Left ventricle myocardium inferior (tissue), 1 donor: Measurements from ENCODE around the gene TCN1. TPM values are rescaled to one million over a fixed set of nuclear protein-coding genes. Genes with fewer than 3 reads are reported as not detected.

ENCODE experiments used
- DNase-seq: peaks from one replicate; pipeline ENCODE4 v3.0.0-alpha.2; 2020
- H3K27ac ChIP-seq: fragments of 200-600 bp; replicated peaks from 2 replicates; pipeline ENCODE4 v1.8.0; 2021
- H3K27me3 ChIP-seq: fragments of 200-600 bp; 2 replicates; pipeline ENCODE4 v1.8.0; 2021; ENCODE audit warnings: low read depth
- H3K36me3 ChIP-seq: fragments of 200-600 bp; 2 replicates; pipeline ENCODE4 v1.8.0; 2021
- H3K4me1 ChIP-seq: fragments of 200-600 bp; 2 replicates; pipeline ENCODE4 v1.8.0; 2021
- H3K4me3 ChIP-seq: fragments of 200-600 bp; 2 replicates; pipeline ENCODE4 v1.8.0; 2021; ENCODE audit warnings: mild to moderate bottlenecking, moderate library complexity
- H3K9me3 ChIP-seq: fragments of 200-600 bp; replicated peaks from 2 replicates; pipeline ENCODE4 v1.8.0; 2021
- intact Hi-C: fragments of 100-400 bp; cut with micrococcal nuclease; formaldehyde crosslinking; loops from one replicate; pipeline ENCODE4 v1.11.0; 2022
- total RNA-seq: library from RNA; stranded (reverse); fragmentation: NEBNext Ultra II Directional; extraction: Animal tissue kit (Norgen Biotek cat#: 25700); gene quantifications from one replicate; pipeline ENCODE4 v1.2.1, GENCODE V29; 2021
- TF ChIP-seq, protein P1 (sequence below): fragments of 200-600 bp; IDR thresholded peaks from 2 replicates; pipeline ENCODE4 v1.8.0; 2021; ENCODE audit warnings: antibody characterized with exemption, mild to moderate bottlenecking, borderline replicate concordance
- donor health status: DM: no; HTN: yes; CAD: no; lungs with severe emphysema.

The TCN1 gene
- total RNA-seq, 1 donor from 2014 or later = not detected

DNA sequence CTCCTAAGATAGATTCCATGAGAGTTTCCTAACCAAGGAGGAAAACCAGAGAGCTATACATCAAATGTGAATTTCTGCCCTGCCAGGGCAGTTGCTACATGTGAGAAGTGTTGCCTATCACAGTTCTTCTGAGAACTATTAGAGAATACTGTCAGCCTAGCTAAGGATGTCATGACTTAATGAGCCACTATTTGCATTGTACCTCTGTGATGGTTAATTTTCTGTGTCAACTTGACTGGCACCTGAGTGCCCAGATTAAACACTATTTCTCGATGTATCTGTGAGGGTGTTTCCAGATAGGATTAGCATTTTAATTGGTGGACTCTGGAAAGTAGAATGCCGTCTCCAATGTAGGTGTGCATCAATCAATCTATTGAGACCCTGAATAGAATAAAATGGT lies 1.7 kb upstream of the TCN1 start:
- H3K9me3 ChIP-seq = peaks cover 8% of the 10 kb centered on the region
- no peaks in the 10 kb centered on the region for H3K27me3 ChIP-seq

DNA sequence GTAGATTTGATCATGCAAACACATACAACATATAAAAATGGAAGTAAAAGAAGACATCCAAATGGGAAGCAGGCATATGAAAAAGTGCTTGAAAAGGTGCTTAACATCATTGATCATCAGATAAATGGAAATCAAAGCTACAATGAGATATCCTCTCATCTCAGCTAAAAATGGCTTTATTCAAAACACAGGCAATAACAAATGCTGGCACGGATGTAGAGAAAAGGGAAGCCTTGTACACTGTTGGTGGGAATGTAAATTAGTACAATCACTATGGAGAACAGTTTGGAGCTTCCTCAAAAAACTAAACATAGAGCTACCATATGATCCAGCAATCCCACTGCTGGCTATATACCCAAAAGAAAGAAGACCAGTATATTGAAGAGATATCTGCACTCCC lies 549 bp upstream of the TCN1 start:
- intact Hi-C loops = no loop called here
- Histone ChIP-seq H3K4me1 (no peaks in the 10 kb centered on the region), H3K27ac (no peak overlapping the region), H3K4me3 (no peak overlapping the region), H3K9me3 (peaks cover 8% of the 10 kb centered on the region), H3K36me3 (no peaks in the 10 kb centered on the region), H3K27me3 (no peaks in the 10 kb centered on the region)
- DNase-seq = no peak
- TF ChIP-seq, protein P1, sequence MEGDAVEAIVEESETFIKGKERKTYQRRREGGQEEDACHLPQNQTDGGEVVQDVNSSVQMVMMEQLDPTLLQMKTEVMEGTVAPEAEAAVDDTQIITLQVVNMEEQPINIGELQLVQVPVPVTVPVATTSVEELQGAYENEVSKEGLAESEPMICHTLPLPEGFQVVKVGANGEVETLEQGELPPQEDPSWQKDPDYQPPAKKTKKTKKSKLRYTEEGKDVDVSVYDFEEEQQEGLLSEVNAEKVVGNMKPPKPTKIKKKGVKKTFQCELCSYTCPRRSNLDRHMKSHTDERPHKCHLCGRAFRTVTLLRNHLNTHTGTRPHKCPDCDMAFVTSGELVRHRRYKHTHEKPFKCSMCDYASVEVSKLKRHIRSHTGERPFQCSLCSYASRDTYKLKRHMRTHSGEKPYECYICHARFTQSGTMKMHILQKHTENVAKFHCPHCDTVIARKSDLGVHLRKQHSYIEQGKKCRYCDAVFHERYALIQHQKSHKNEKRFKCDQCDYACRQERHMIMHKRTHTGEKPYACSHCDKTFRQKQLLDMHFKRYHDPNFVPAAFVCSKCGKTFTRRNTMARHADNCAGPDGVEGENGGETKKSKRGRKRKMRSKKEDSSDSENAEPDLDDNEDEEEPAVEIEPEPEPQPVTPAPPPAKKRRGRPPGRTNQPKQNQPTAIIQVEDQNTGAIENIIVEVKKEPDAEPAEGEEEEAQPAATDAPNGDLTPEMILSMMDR = no peak

More for the DNA sequence above, 1.7 kb upstream of the TCN1 start:
- no peak overlapping the region for H3K27ac ChIP-seq
- TF ChIP-seq, protein P1 = no peak
- intact Hi-C loops = no loop called here
- no peaks in the 10 kb centered on the region for H3K36me3 ChIP-seq
- no peak for DNase-seq
- no peak overlapping the region for H3K4me3 ChIP-seq
- no peaks in the 10 kb centered on the region for H3K4me1 ChIP-seq

DNA sequence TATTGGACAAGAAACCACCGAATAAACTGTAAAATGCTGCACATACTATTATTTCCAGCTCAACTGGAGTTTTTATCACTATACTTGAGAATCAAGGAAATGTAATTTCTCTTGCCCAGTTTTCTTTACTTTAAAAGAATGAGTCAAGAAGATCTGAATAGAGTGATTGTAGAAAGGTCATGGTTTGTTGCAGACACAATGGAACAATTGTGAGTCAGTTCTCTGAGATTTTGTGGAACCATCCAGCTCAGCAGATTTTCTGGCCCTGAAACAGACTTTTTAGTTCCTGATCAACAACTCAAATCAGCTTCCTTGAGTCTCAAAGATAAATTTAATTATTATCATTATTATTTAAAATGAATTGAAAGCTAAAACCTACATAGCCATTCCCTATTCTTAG lies 1.3 kb downstream of the TCN1 start:
- Histone ChIP-seq H3K9me3 (no peaks in the 10 kb centered on the region), H3K4me3 (no peak overlapping the region), H3K27ac (no peak overlapping the region), H3K27me3 (no peaks in the 10 kb centered on the region), H3K4me1 (no peaks in the 10 kb centered on the region), H3K36me3 (no peaks in the 10 kb centered on the region)
- intact Hi-C loops = no loop called here
- TF ChIP-seq, protein P1 = no peak
- DNase-seq = no peak

DNA sequence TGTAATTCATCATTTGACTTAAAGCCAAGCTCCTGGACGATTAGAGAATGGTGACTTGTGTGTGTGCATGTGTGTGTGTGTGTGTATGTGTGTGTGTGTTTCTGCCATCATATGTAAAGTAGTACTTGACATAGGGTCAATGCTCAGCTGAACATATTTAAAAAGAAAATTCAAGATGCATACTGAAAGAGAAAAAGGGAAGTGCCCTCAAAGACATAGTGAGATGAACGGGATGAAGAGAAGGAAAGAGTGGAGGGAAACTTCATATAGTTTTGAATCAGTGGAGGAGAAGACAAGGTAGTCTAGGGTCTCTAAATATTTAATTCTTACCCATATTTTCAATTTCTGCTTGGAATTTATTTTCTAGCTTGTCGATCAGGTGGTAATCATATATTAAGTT lies 4.0 kb downstream of the TCN1 start:
- Histone ChIP-seq H3K4me3 (no peak overlapping the region), H3K4me1 (no peaks in the 10 kb centered on the region), H3K9me3 (no peaks in the 10 kb centered on the region), H3K27me3 (no peaks in the 10 kb centered on the region), H3K27ac (no peak overlapping the region), H3K36me3 (no peaks in the 10 kb centered on the region)
- TF ChIP-seq, protein P1 = no peak
- intact Hi-C loops = no loop called here
- DNase-seq = no peak

DNA sequence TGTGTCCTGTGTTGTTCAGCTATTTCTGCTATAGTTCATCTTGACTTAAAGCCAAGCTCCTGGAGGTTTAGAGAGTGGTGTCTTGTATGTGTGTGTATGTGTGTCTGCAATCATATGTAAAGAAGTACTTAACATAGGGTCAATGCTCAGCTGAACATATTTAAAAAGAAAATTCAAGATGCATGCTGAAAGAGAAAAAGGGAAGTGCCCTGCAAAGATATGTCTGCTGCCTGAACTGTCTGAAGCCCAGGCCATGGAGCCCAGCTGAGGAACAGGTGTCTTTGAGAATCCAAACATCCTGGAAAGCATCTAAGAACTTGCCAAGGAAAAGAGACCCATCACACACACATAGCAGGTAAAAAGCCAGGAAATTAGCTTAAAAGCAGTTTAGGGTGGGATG lies 6.6 kb downstream of the TCN1 start:
- Histone ChIP-seq H3K4me1 (no peaks in the 10 kb centered on the region), H3K36me3 (no peaks in the 10 kb centered on the region), H3K9me3 (no peaks in the 10 kb centered on the region), H3K27me3 (no peaks in the 10 kb centered on the region), H3K4me3 (no peak overlapping the region), H3K27ac (no peak overlapping the region)
- DNase-seq = no peak
- intact Hi-C loops = no loop called here
- TF ChIP-seq, protein P1 = no peak
